ENCODE measurements around the gene AK1.

Gene AK1

DNA sequence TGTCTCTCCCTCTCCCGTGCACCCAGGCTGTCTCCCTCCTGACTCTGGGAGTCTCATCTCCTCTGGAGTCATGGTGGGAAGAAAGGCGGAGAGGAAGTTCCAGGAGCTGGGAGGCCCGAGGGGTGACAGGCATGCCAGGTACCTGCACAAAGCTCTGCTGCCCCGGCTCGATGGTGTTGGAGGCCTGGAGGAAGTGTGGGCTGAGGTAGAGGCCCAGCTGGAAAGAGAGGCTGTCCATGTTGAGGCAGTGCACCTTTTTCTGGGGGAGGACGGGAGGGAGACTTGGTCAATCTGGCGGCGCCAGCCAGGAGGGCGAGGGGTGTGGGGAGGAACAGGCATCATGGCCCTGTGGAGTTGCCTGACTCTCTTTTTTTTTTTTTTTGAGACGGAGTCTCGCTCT is 58.9 kb downstream of the AK1 start:
- no peak for DNase-seq (ENCODE audit: low spot score)

DNA sequence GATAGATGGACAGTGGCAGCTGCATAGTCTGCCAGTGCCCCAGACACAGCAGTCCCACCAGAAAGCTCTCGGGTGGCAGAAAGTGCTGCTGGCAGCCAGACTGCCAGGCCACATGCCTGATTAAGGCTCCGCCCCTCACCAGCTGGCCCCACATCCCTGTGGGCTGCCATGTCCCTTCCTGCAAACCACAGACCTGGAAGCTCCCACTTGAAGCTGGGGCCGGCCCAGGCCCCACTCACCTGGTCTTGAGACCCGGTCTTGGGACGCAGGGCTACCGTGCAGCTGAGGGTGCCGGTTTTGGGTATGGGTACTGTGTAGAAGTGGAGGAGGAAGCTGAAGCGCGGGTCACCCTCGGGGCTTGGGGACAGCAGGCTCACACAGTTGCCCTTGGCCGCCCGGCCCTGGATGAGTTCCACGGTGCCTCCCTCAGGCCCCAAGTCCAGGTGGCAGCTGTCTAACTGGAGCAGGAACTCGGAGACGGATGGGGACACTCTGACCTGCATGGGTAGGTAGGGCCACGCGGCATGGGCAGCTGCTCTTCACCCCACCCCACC is 59.5 kb downstream of the AK1 start:
- no peak for DNase-seq (ENCODE audit: low spot score)

GRCh38 chr9:127816728-127817127 is 60.7 kb downstream of the AK1 start:
- no peak for DNase-seq (ENCODE audit: low spot score)
